Epidermal melanocyte (primary cell): ENCODE data around the gene C6orf136.

ENCODE experiments used
- DNase-seq: peaks from one replicate; pipeline ENCODE4 v3.0.0; 2011; ENCODE audit warnings: low spot score; ENCODE audit not compliant: insufficient read length

The C6orf136 gene

GRCh38 chr6:30686009-30686907 is 39.3 kb downstream of the C6orf136 start, which contains the start of gene PPP1R18:
PPP1R18 (minus strand) TSS chr6:30686645; CDS start chr6:30686018, 627 bp downstream.
- DNase-seq, result peak; percentile 21

GRCh38 chr6:30686908-30687658 is 40.1 kb downstream of the C6orf136 start:
- DNase-seq, result peak; percentile 37

DNA sequence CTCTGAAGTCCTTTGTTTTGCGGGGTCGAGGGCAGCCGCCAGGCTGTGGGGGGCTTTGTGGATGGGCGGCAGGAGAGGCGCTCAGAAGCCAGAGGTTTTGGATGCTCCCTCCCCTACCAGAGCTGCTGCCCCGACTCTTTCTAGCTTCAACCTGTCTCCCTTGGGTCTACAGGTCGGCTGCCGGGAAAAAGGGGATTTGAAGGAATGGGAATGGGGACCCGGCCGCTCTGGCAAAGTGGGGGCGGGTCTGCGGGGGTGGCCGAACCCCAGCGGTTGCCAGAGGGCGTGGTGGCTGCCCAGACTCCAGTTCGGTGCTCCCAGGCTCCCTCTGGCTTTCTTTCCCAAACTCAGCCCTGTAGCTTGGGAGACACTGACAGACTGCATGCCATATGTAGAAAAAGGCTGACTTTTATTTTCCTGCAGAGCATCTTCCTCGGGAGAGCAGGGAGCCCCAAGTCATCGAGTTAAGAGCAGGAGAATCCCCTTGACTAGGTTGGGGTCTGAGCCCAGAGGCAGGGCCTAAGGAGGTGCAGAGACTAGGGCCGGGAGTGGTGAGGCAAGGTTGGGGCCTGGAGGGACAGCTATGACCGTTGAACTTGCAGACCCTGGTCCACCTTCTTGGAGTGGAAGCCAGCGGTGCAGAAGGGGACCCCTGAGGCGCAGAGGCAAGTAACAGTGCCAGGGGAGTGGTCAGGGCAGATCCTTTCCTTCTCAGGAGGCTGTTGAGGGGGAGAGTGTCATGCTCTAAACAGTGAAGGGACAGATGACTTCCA is 40.9 kb downstream of the C6orf136 start:
- no peak for DNase-seq

- no peak for DNase-seq
Observed at GRCh38 chr6:30688569-30688968, 41.6 kb downstream of the C6orf136 start.

DNA sequence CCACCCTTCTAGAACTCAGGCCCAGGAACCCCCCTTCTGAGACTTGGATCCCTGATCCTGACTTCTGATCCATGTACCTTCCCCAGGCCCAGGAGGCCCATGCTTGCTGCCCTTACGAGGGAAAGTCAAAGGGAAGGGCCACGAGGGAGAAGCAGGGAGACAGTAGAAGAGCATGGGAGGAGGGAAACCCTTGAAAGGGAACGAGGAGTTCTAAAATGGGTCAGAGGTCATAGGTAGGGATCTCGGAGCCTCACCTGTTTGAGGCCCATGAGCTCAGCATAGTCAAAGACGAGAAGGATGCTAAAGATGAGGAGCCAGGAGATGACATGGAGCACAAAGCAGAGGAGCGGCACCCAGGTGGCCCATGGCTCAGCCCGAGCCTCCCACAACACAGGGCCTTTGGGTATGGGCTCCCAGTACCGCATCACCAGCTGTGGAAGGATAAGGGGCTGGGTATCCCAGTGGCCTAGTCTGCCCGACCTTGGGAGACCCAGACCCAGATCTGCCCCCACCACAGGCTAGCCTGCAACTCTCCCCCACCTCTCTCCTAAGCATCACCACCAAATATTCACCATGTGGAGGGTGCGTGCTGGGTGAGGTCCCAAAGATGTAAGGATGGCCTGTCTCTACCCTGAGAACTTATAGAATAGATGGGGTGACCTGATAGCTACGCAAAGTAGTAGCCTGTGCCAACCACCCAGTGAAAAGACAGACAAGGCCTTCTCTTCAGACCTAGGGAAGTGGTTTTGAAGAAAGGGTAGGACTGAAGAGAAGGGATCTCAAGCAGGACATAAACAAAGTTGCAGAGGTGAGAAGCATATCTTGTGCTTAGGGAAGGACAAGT is 42.3 kb downstream of the C6orf136 start:
- no peak for DNase-seq

- DNase-seq, result no peak
Observed at GRCh38 chr6:30689985-30690384, 43.1 kb downstream of the C6orf136 start.

DNA sequence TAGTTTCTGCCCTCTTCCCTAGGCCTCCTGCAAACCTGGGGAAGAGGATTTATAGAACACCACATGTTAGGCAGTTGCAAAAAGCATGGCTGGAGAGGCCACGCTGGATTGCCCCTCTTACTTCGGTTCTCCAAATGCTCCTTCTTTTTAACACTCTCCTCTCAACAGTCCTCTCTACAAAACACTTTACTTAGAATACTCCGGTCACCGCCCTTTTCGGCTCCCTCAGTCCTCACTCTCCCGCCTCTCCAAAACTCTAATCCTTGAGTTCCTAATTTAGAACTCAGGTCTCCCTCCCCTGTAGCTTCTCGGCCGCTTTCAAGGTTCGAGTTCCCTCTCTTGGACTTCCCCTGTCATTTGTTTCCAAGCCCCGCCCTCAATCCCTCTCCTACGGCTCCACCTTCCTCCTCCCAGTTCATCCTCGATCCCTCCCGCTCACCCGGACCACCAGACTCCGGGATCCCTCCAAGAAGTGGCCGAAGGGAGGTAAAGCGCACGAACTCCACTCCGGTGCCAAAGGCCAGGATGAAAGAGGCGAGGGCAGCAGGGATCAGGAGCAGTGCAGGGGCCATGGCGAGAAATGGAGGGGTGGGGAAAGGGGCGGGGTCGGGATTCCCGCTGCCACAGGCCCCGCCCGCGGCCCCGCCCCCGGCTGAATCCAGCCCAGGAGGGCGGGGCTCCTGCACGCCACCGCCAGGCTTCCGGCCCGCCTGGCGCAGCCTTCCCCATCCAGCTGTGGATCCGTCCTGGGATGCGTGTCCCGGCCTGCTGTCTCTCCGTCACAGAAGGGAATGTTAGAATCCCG is 43.7 kb downstream of the C6orf136 start, which contains the start of gene NRM:
TSS of gene NRM (minus strand) at position 582 of the 805 bp plus-strand sequence. CDS start at position 572, 10 bp downstream.
- DNase-seq, result peak; percentile 72

DNA sequence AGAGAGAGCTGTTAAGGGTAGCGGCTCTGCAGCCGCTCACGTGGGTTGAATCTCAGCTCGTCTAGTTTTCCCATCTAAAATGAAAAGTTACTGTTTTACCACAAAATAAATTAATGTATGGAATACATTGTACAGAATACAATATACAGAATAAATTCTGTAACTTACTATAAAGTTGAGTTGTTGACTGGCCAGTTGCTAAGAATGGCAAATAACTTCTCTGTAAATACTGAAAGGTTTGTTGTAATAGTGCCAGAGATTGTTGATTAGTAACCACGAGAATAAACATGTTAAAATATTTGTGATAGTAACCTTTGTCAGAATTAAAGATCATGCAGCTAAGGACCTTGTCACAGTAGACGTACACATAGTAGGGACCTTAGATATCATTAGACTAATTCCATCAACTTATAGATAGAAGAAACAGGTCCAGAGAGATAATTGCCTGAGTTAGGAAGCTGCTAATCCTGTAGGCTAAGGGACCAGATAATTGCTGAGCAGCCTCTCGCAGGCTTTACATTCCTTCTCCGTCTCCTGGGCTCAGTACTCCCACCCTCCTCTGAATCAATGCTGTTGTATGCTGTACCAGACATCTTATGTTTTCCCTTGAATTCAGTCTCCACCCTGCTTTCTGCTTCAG is 44.4 kb downstream of the C6orf136 start:
- DNase-seq, result no peak

- DNase-seq, result no peak
Observed at GRCh38 chr6:30696432-30696831, 49.5 kb downstream of the C6orf136 start.

DNA sequence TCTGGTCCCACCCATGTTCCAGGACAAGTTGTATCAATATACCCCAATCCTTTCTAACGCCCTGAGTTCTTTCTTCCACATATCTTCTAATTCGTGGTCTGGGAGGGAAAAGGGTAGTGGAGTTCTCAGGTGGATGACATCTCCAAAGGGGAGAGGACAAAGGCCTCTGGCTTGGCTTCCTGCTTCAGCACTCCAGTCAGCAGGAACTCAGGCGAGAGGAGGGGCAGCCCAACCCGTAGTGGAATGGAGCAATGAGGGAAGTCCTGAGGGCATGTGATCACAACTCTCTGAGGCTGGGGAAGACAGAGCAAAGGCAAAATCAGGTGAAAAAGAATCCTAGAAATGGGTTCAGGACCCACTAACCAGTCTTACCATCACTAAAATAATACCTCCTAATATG is 53.4 kb downstream of the C6orf136 start:
- no peak for DNase-seq
